H1 (cell line): ENCODE results near the gene MLLT6. TPM values are rescaled to one million over a fixed set of nuclear protein-coding genes. Genes with fewer than 3 reads are reported as not detected.

ENCODE experiments used
- RXRA ChIP-seq: IDR thresholded peaks from 2 replicates; pipeline ENCODE4 v1.6.1; 2011; ENCODE audit warnings: low read depth, mild to moderate bottlenecking, low read length, moderate library complexity; ENCODE audit not compliant: insufficient read depth
- SP4 ChIP-seq: IDR thresholded peaks from 2 replicates; pipeline ENCODE4 v1.6.1; 2012; ENCODE audit warnings: low read length, inconsistent platforms
- polyA plus RNA-seq, 7 experiments: library from polyadenylated mRNA; depleted of rRNA in 3 of 7; stranded (reverse) in 5 of 7; unstranded in 2 of 7; fragments of >200 nt in 5 of 7; fragments of 200-250 nt in 2 of 7; gene quantifications; 1 replicate in 5 of 7; 2 replicates in 1 of 7; 4 replicates in 1 of 7; pipeline versions ENCODE4 v1.2.1 to v1.2.3, GENCODE V29; 2011 to 2013; ENCODE audit warnings: missing spikeins in 2 of 7, mixed read lengths in 2 of 7
- total RNA-seq: library from RNA; stranded (reverse); fragmentation: NEBNext Ultra II Directional; extraction: Animal tissue kit (Norgen Biotek cat#: 25700); gene quantifications from 2 replicates; pipeline ENCODE4 v1.2.1, GENCODE V29; 2021

The MLLT6 gene
- total and polyA plus RNA-seq, 2 of the 8 experiments (the other 6 are each of a cell fraction or from before 2014, with no cell fraction given) = 6.5 to 8.0 TPM

DNA sequence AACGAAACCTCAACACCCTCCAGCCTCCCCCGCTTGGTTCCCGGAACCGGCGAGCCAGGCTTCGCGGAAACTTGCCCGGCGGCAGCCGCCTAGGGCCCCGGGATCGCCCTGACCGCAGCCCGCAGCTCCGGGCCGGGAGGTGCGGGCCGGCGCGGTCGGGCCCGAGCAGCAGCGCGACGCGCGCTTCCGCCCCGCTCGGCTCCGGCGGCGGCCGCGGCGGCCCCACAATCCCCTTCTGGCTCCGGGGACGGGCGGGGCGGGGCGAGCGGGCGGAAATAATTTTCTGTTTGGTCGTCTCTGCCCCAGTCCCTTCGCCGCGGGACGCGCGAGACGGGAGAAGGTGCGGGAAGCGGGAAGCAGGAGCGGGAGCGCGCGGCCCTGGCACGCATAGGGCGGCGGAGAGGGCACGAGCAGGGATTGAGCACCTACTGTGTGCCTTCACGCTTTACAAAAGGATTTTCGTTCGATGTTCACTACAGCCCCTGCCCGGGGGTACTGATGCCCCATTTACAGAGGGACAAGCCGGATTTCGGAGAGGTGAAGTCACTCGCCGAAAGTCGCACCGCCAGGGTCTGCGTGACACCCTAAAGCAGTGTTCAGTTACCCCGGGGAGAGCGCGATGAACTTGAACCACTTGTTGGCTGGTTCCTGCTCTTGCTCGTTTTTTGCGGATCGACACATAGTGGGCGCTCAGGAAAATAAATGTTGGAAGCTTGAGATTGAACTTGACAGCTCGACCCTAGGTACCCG lies 2.7 kb upstream of the MLLT6 start (continued):
- TF ChIP-seq RXRA = no peak
- TF ChIP-seq SP4 = no peak
